CD4-positive, alpha-beta T cell (primary cell): ENCODE measurements around the gene ATXN3L. TPM values are rescaled to one million over a fixed set of nuclear protein-coding genes. Genes with fewer than 3 reads are reported as not detected.

Experiments
- ATAC-seq: fragments of 200-7000 bp; cut with Tn5 transposase; one replicate; pipeline ENCODE4 v1.10.0; 2022; ENCODE audit warnings: mild to moderate bottlenecking; ENCODE audit not compliant: poor library complexity
- CTCF ChIA-PET: fragments of 350-600 bp; sonication (Branson Sonifier 250); formaldehyde crosslinking; loops from one replicate; lab custom pipeline; 2021; ENCODE audit warnings: antibody characterized with exemption, inconsistent platforms; lab: Charles Lee
- POLR2A ChIA-PET: fragments of 350-600 bp; sonication (Branson Sonifier 250); formaldehyde crosslinking; loops from one replicate; lab custom pipeline; 2021; ENCODE audit warnings: antibody characterized with exemption, inconsistent platforms; lab: Charles Lee
- DNase-seq, 14 experiments: peaks; one replicate each; pipeline ENCODE4 v3.0.0-alpha.2; 2013 to 2020; ENCODE audit warnings: mixed read lengths in 2 of 14
- H3K27ac ChIP-seq, 2 donors: one replicate each; pipeline versions ENCODE4 v1.5.1 to v1.7.0; 2013; ENCODE audit warnings: low read length in 2 of 2, low read depth in 1 of 2, mild to moderate bottlenecking in 1 of 2
- H3K27me3 ChIP-seq, 2 experiments: 1 replicate in 1 of 2; 2 replicates in 1 of 2; pipeline versions ENCODE4 v1.6.1 to v1.7.0; 2013; ENCODE audit warnings: low read length in 2 of 2, control low read depth in 1 of 2, mild to moderate bottlenecking in 1 of 2, moderate library complexity in 1 of 2; ENCODE audit not compliant: insufficient read depth in 2 of 2, control insufficient read depth in 1 of 2
- H3K36me3 ChIP-seq: one replicate; pipeline ENCODE4 v1.6.1; 2013; ENCODE audit warnings: low read length, control low read depth; ENCODE audit not compliant: insufficient read depth
- H3K4me1 ChIP-seq: one replicate; pipeline ENCODE4 v1.6.1; 2013; ENCODE audit warnings: low read length, control low read depth; ENCODE audit not compliant: insufficient read depth
- H3K4me3 ChIP-seq: one replicate; pipeline ENCODE4 v1.5.1; 2013; ENCODE audit warnings: mild to moderate bottlenecking, low read length, moderate library complexity
- H3K9me3 ChIP-seq, 2 experiments: 1 replicate in 1 of 2; 2 replicates in 1 of 2; pipeline versions ENCODE4 v1.6.1 to v1.7.0; 2013; ENCODE audit warnings: low read length in 2 of 2, mild to moderate bottlenecking in 2 of 2, control low read depth in 1 of 2, moderate library complexity in 1 of 2; ENCODE audit not compliant: control insufficient read depth in 1 of 2, insufficient read depth in 1 of 2
- H3K27ac Mint-ChIP-seq: one replicate; pipeline ENCODE4 v1.8.0; 2020; ENCODE audit warnings: mixed read lengths
- H3K27me3 Mint-ChIP-seq: one replicate; pipeline ENCODE4 v1.8.0; 2021; ENCODE audit warnings: mixed read lengths
- H3K36me3 Mint-ChIP-seq: one replicate; pipeline ENCODE4 v1.8.0; 2021; ENCODE audit warnings: low read depth, mixed read lengths
- H3K4me1 Mint-ChIP-seq: one replicate; pipeline ENCODE4 v1.8.0; 2021; ENCODE audit warnings: low read depth, mixed read lengths
- H3K4me3 Mint-ChIP-seq: one replicate; pipeline ENCODE4 v1.8.0; 2020; ENCODE audit warnings: mild to moderate bottlenecking, mixed read lengths
- H3K9me3 Mint-ChIP-seq: one replicate; pipeline ENCODE4 v1.8.0; 2020; ENCODE audit warnings: mixed read lengths
- CTCF ChIP-seq: fragments of 200-600 bp; IDR thresholded peaks from one replicate; pipeline ENCODE4 v1.8.0; 2022; ENCODE audit warnings: antibody characterized with exemption, mild to moderate bottlenecking
- intact Hi-C, 2 experiments: fragments of 100-400 bp; cut with DNase I in 1 of 2; cut with micrococcal nuclease in 1 of 2; formaldehyde crosslinking; loops; one replicate each; pipeline versions ENCODE4 v1.15.1 to v1.9.0; 2023 to 2025; cut with DNase I, micrococcal nuclease
- total RNA-seq, 174 experiments: library from RNA in 2 of 174; stranded (reverse) in 2 of 174; gene quantifications; one replicate each; pipeline ENCODE4 v1.2.3 and lab custom pipeline; 2021 to 2026

ATXN3L gene
- total RNA-seq, 2 experiments from 2014 or later = not detected

- H3K4me3 Mint-ChIP-seq = no peak overlapping the region
- H3K36me3 Mint-ChIP-seq = no peaks in the 10 kb centered on the region
- Histone ChIP-seq H3K36me3 (no peaks in the 10 kb centered on the region), H3K27me3 (no peaks in the 10 kb centered on the region), H3K4me1 (no peaks in the 10 kb centered on the region), H3K27ac (no peak overlapping the region), H3K4me3 (no peak overlapping the region), H3K9me3 (no peaks in the 10 kb centered on the region)
- DNase-seq (no peak), ATAC-seq (no peak)
- no peaks in the 10 kb centered on the region for H3K27me3 Mint-ChIP-seq
- ChIA-PET CTCF (no interaction called here), POLR2A (no interaction called here)
- no peaks in the 10 kb centered on the region for H3K9me3 Mint-ChIP-seq
- TF ChIP-seq CTCF = no peak
- intact Hi-C loops = loop anchor here in 1 of 2 experiments (10.0 kb wide), 1 partner anchor 395 kb away; no protein-coding TSS in a partner anchor
- H3K4me1 Mint-ChIP-seq = no peaks in the 10 kb centered on the region
- no peak overlapping the region for H3K27ac Mint-ChIP-seq
Measured at GRCh38 chrX:13340182-13340791, 20.4 kb upstream of the ATXN3L start.

- H3K36me3 Mint-ChIP-seq = no peaks in the 10 kb centered on the region
- Histone ChIP-seq H3K27me3 (no peaks in the 10 kb centered on the region), H3K36me3 (no peaks in the 10 kb centered on the region), H3K4me3 (no peak overlapping the region), H3K9me3 (no peaks in the 10 kb centered on the region), H3K4me1 (no peaks in the 10 kb centered on the region), H3K27ac (no peak overlapping the region)
- no peak overlapping the region for H3K4me3 Mint-ChIP-seq
- ChIA-PET POLR2A (no interaction called here), CTCF (no interaction called here)
- DNase-seq (no peak), ATAC-seq (no peak)
- no peaks in the 10 kb centered on the region for H3K9me3 Mint-ChIP-seq
- no peaks in the 10 kb centered on the region for H3K27me3 Mint-ChIP-seq
- intact Hi-C loops = loop anchor here in 1 of 2 experiments (10.0 kb wide), 1 partner anchor 395 kb away; no protein-coding TSS in a partner anchor
- no peak overlapping the region for H3K27ac Mint-ChIP-seq
- H3K4me1 Mint-ChIP-seq = no peaks in the 10 kb centered on the region
- no peak for TF ChIP-seq CTCF
Measured at GRCh38 chrX:13339607-13340006, 19.8 kb upstream of the ATXN3L start.

GRCh38 chrX:13338996-13339515 lies 19.2 kb upstream of the ATXN3L start:
- H3K27me3 Mint-ChIP-seq = no peaks in the 10 kb centered on the region
- H3K27ac ChIP-seq = no peak overlapping the region
- H3K4me3 Mint-ChIP-seq = no peak overlapping the region

More at GRCh38 chrX:13338996-13339515, 19.2 kb upstream of the ATXN3L start:
- Histone ChIP-seq H3K4me3 (no peak overlapping the region), H3K36me3 (no peaks in the 10 kb centered on the region), H3K9me3 (no peaks in the 10 kb centered on the region), H3K4me1 (no peaks in the 10 kb centered on the region), H3K27me3 (no peaks in the 10 kb centered on the region)
- no peak overlapping the region for H3K27ac Mint-ChIP-seq
- intact Hi-C loops = no loop called here
- no peaks in the 10 kb centered on the region for H3K36me3 Mint-ChIP-seq
- DNase-seq = no peak
- H3K4me1 Mint-ChIP-seq = no peaks in the 10 kb centered on the region
- no peaks in the 10 kb centered on the region for H3K9me3 Mint-ChIP-seq
- ChIA-PET POLR2A (no interaction called here), CTCF (no interaction called here)
- TF ChIP-seq CTCF = no peak
- ATAC-seq = no peak
